Middle frontal gyrus (tissue), 1 donor: ENCODE results near the gene ADRA1B.

ENCODE experiments used
- DNase-seq: peaks from one replicate; pipeline ENCODE4 v3.0.0-alpha.2; 2015; ENCODE audit warnings: low spot score; ENCODE audit errors: extremely low spot score

The ADRA1B gene

DNA sequence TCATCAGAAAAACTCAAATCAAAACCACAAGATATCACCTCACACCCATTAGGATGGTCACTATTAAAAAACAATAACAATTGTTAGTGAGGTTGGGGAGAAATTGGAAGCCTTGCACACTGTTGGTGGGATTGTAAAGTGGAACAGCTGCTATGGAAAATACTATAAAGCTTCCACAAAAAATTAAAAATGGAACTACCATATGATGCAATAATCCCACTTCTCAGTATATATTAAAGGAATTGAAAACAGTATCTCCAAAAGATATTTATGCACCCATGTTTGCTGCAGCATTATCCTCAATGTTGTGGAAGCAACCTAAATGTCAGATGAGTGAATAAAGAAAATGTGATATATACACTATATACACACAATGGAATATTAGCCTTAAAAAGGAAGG, 14.5 kb upstream of the ADRA1B start:
- DNase-seq = no peak

DNA sequence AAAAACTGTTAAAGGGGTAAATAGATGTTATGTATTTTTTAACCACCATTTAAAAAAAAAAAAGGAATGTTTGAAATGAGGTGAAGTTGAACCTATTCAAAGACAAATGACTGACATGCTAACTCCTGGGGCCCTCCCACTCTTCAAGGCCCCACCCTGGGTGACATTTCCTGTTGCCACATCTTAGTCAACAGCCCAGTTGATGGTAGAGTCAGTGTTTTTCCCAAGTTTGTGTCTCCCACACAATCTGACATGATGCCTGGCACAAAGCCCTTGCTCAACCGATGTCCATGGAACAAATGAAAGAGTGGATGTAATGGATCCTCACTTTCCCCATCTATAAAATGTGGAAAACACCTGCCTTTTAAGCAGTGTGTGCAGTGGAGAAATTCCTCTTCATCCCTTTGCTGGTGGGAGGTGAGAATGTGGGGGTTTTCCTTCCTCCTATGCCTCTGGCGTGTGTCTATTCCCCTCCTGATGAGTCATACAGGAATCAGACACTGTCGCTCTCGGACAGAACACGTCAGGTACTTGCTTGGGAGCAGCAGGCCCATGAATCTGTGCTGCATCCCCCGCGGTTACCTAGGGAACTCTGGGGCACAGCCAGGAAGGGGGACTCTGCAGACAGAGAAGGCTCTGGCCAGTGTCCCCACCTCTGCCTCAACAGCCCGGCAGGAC, 13.7 kb upstream of the ADRA1B start:
- no peak for DNase-seq

DNA sequence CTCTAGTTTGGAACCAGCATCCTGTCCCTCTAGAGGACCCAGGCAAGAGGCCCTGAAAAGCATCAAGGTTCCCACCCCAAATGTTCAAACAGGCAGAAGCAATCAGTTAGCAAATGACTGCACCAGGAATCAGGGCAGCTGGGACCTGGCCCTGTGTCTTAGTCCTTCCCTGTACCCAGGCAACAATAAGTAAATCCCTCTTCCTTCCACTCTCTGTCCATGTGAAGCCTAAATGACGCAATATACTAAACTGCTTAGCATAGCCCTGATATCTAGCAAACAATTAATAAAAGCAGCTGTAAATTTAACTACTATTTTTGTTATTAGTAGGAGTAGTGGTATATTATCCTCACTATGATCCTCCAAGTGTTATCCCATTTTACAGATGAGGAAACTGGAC, 13.2 kb upstream of the ADRA1B start:
- no peak for DNase-seq

DNA sequence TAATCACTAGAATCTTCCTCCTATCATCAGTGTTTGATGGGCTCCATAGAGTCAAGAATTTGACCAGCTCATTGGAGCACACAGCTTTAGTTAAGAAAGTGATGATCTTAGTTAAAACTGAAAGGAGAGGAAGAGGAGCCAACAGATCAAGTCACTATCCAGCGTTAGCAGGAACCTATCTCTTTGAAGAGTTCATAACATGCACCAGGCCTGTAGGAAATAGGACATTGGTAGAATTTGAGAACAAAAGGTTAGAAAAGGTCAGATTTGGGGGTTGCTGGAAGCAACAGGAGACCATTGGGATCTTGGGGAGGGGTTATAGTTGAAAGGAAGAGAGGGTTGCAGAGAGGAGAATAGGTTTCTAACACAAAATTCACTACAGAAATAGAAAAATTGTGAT, 11.4 kb upstream of the ADRA1B start:
- no peak for DNase-seq

DNA sequence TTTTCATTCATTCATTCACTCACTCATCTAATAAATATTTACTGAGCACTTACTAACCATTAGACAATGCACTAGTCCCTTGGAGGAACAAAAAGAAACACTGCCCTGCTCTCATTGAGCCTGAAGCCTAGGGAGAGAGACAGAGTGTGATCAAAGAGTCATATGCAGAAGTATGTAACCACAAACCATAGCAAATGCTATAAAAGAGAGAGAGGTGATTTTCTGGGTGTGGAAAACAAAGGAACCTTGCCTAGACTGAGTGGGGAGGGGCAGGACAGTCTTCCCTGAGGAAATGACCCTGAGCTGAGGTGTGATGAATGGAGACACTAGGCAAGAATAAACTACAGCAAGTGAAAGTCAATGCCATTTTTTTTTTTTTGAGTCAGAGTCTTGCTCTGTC, 10.8 kb upstream of the ADRA1B start:
- DNase-seq = no peak

DNA sequence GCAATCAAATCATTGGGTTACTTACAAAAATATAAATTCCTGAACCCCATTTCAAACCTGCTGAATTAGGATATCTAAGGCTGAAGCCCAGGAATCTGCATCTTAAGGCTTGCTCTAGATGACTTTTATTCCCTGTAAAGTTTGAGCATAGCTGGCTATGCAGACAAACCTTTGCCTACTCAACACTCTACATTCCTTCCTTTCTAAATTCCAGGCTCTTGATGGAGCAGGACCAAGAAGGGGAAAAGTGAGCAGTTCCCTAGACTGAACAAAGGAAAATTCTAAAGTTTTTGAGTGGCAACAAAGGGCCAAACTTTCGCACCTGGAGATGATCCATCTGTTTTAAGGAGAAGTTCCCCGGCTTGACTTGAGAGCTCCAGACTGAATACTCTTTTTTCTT, 9.8 kb upstream of the ADRA1B start:
- DNase-seq = no peak

DNA sequence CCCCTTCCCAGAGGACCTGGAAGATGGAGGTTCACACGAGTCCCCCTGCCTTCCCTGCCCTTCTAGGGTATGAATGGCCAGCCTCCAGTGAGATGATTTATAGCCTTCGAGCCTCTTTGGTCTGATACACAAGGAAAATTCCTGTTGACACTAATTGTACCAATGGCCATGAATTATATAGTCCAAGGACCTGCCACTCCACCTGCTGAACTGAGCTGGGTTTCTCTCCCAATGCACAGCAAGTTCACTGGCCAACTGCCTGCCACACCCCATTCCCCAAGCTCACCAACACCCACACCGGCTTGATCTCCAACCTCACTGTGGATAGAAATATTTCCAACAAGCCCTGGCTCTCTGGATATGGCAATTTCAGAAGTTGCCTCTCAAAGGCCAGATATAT, 9.3 kb upstream of the ADRA1B start:
- DNase-seq = no peak

DNA sequence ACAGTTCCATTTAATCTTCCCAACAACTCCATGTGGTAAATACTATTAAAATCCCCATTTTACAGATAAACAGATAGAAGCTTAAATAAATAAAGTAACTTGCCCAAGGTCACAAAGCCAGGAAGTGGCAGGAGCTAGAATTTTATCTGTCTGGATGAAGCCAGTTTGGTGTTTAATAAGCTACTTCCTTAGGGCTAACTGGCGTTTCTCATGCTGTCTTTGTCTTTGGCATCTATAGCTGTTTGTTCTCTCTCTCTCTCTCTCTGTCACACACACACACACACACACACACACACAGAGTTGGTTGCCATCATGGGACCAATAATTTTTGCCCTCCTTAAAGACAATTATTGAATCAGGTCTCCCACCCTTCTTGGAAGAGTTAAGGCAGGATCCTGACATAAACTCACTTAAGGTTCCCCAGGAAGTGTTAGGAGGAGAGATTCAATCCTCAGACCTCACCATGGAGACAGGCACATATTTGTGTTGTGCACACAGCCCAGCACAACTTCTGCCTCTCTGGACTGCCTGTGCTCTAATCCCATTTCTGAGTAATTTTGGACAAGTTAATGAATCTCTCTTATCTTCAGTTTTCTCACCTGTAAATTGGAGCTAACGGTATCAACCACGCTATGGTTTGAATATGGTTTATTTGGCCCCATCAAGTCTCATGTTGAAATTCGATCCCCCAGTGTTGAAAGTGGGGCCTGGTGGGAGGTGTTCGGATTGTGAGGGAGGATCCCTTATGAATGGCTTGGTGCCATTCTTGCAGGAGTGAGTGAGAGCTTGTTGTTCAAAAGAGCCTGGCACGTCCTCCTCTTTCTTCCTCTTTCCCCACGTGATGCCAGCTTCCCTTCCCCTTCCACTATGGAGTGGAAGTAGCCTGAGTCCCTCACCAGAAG, 8.3 kb upstream of the ADRA1B start:
- DNase-seq = no peak

DNA sequence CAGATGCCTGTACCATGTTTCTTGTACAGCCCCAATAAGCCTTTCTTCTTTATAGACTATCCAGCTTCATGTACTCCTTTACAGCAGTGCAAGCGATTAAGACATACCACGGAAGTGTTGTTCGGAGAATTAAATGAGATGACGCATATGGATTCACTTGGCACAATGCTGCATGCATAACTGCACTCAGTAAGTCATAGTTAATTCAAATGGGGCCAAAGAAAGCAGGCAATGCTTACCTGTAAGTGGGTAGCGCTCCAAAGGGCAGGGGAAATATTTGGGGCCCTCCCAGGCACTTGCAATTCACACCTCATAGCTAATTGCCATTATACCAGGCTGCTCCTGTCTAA, 7.7 kb upstream of the ADRA1B start:
- no peak for DNase-seq

DNA sequence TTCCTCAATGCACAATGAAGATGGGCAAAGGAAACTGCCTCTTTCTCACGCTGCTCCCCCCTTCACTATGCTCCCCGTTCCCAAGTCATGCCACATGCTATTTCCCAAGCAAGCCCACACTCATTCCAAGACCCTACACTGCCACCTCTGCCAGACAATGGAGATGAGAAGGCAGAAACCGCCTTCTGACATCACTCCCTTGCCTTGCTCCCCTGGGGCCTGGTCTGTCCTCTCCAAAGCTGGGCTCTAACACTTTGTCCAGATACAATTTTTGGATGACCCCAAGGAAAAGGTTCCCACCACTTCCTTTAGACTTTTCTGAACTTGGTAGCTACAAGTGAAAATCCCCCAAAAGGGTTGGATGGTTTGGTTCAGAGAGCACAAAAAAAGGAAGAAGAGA, 7.2 kb upstream of the ADRA1B start:
- DNase-seq = no peak

DNA sequence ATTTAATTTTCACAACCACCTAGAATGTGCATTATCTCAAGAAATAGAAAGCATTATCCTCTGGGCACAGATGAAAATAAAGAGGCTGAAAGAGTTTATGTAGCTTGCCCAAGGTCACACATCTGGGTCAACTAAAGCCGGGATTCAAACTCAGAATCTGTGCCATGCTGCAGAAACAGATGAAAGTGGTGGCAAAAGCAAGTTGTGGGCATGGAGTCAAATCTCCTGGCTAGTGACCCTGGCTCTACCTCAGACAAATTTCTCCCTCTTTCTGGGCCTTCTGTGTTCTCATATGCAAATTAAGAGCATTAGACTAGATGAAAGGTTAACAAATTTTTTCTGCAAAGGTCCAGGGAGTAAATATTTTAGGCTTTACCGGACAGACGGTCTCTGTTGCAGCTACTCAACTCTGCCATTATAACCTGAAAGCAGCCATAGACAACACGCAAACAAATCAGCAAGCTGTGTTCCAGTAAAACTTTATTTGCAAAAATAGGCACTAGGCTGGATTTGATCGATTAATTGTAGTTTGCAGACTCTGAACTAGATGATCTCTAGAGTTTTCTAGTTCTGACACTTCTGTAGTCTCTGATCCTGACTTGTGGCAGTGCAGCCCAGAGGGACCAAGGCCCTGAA, 6.0 kb upstream of the ADRA1B start:
- DNase-seq = no peak

DNA sequence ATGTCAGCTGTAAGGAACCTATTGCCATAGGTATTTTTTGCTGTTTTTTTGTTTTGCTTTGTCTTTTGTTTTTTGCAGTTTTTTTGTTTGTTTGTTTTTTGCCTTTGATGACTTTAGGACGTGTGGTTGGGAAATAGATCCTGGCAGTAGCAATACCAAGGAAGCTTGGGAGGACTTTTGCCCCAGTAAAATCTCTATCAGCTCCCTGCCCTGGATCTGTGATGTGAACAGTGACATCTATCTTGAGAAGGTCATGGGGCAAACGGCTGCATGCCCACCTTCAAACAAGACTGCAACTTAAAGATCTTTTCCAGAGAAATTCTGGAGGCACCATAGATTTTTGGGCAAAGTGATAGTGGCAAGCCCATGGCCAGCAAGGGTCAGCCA, 5.4 kb upstream of the ADRA1B start:
- no peak for DNase-seq

DNA sequence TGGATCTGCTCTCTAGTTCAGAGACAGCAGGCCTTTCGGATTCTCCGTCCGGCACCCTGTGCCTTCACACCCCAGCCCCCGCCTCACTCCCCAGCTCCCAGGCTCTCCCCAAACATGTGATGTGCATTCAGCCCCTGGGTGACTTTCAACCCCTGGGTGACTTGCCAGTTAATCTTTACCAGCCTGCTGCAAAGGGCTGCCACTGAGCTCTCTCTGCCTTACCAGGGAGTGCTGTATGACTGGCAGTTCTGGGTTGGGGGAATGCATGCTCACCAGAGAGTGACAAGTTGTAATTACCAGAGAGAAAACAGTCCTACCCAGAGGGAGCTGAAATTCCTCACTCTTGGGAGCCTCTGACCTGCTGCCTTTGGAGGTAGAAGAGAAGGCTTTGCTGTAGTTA, 4.9 kb upstream of the ADRA1B start:
- no peak for DNase-seq

DNA sequence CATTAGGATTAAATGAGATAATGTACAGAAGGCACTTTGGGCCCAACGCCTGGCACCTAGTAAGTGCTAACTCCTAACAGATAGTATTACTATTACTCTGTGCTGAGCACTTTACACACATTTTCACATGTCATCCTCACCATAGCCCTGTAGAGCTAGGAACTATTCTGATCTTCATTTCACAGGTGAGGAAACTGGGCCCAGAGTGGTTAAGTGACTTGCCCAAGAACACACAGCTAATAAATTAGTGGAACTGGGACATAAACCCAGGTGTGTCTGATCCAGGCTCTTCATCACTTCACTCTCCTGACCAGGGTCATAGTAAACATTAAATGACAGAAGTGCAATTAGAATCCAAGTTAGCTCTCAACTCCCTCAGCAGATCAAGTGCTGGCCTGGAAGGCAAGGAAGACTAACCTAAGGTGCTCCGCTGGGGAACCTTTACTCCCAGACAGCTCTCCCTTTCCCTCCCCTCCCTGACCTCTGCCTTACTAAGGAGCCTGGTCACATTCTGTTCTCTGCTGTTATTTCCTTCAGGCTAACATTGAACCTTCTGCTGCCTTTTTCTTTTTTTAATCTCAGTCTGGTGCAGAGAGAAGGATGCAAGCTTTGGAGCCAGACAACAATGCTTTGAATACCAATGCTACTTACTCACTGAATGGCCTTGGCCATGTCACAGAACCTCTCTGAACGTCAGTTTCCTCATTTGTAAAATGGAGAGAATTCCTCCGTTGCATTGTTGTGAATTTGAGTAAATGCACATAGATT, 4.1 kb upstream of the ADRA1B start:
- no peak for DNase-seq

DNA sequence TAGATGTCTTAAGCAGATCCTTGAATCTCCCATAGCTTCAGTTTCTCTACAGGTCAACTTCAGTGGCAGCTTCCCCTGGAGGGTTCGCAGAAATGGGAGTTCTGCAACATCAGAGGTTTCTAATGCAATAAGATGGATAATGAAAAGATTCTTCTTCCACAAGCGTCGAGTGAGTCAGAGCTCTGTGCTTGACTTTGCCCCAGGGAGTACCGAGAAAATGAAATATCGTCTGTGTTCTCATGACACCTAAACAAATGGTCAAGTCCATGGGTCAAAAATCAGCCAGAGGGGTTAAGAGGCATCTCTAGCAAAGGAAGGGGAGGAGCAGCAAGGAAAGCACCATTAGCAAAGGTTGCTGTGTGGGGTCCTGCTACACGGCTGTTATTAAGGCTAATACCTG, 3.2 kb upstream of the ADRA1B start:
- no peak for DNase-seq

DNA sequence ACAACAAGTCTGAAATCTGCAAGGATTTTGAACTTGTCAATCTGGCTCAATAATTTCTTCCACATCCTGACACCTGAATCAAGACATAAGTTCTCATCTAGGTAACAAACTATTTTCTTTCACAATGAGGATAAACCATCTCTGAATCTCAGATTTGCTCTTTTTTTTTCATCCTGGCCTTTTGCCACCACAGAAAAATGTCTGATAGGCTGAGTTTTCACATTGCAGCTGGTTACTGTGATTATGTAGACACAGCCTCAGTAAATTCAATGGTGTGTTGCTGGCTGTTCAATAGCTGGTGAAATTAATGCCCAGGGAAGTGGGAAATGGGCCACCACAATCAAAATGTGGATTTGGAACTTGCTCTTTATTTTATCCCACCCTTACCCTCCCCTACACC, 2.8 kb upstream of the ADRA1B start:
- DNase-seq = no peak

DNA sequence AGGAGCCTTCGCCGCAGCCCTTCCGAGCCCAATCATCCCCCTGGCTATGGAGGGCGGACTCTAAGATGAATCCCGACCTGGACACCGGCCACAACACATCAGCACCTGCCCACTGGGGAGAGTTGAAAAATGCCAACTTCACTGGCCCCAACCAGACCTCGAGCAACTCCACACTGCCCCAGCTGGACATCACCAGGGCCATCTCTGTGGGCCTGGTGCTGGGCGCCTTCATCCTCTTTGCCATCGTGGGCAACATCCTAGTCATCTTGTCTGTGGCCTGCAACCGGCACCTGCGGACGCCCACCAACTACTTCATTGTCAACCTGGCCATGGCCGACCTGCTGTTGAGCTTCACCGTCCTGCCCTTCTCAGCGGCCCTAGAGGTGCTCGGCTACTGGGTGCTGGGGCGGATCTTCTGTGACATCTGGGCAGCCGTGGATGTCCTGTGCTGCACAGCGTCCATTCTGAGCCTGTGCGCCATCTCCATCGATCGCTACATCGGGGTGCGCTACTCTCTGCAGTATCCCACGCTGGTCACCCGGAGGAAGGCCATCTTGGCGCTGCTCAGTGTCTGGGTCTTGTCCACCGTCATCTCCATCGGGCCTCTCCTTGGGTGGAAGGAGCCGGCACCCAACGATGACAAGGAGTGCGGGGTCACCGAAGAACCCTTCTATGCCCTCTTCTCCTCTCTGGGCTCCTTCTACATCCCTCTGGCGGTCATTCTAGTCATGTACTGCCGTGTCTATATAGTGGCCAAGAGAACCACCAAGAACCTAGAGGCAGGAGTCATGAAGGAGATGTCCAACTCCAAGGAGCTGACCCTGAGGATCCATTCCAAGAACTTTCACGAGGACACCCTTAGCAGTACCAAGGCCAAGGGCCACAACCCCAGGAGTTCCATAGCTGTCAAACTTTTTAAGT, 819 bp downstream of the ADRA1B start:
- no peak for DNase-seq

DNA sequence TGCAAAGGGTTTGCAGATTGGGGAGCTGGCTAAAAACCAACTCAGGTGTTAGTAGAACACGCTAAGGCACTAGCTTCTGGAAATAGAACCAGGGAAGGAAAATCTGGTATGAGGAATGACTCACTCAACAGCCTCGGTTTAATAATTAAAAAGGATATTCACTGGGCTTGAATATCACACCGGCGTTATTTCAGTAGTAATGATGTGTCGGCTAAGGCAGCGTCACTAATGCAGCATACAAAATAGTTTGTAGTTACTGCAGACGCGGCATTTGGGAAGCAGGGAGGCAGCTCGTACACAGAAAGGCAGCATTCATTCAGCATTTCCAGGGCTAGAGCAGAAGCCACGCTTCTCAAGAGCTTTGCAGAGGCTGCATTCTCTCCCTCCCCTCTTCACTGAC, 1.7 kb downstream of the ADRA1B start:
- no peak for DNase-seq

DNA sequence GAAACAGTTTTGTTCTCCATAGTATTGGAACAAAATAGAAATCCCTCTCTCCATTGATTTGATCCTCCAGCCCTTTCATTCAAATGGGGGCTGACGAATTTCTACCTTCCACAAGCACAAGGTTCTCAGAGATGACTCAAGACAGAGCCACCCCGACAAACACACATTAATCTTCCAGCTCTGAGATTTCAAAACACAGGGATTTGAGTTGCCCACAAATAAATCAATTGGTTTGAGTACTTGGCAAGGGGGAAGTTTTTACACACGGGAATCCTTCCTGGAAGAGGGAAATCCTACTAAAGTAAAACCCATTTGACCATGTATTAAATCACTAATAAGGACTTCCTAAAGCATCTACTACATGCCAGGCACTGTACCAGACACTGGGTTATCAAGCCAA, 5.4 kb downstream of the ADRA1B start:
- DNase-seq = no peak

DNA sequence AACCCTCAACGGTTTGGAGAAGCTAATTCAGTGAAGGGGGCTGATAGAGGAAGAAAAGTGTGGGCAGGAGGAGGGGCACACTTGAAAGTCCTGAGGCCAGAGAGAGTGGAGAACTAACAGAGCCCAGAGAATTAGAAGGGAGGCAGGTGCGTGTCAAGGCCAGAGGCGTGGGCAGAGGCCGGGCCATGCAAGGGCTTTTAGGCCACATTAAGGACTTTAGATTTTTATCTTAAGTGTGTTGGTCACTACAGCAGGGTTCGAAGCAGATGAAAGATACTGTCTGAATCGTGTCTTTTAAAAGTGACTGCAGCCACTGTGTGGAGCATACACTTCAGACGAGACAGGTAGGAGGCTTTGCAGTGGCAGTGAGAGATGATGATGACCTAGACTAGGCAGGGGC, 6.7 kb downstream of the ADRA1B start:
- DNase-seq = no peak
